Measurements from ENCODE around the gene LHX4. TPM values are rescaled to one million over a fixed set of nuclear protein-coding genes. Genes with fewer than 3 reads are reported as not detected.

The LHX4 gene
- total and polyA plus RNA-seq, 9 of the 15 experiments (the other 6 are each of a cell fraction or from before 2014, with no cell fraction given), result 0.01 to 0.11 (median 0.07) TPM; not detected in 5

GRCh38 chr1:180213401-180214170 is 16.5 kb upstream of the LHX4 start (continued):
- TF ChIP-seq, protein P1, sequence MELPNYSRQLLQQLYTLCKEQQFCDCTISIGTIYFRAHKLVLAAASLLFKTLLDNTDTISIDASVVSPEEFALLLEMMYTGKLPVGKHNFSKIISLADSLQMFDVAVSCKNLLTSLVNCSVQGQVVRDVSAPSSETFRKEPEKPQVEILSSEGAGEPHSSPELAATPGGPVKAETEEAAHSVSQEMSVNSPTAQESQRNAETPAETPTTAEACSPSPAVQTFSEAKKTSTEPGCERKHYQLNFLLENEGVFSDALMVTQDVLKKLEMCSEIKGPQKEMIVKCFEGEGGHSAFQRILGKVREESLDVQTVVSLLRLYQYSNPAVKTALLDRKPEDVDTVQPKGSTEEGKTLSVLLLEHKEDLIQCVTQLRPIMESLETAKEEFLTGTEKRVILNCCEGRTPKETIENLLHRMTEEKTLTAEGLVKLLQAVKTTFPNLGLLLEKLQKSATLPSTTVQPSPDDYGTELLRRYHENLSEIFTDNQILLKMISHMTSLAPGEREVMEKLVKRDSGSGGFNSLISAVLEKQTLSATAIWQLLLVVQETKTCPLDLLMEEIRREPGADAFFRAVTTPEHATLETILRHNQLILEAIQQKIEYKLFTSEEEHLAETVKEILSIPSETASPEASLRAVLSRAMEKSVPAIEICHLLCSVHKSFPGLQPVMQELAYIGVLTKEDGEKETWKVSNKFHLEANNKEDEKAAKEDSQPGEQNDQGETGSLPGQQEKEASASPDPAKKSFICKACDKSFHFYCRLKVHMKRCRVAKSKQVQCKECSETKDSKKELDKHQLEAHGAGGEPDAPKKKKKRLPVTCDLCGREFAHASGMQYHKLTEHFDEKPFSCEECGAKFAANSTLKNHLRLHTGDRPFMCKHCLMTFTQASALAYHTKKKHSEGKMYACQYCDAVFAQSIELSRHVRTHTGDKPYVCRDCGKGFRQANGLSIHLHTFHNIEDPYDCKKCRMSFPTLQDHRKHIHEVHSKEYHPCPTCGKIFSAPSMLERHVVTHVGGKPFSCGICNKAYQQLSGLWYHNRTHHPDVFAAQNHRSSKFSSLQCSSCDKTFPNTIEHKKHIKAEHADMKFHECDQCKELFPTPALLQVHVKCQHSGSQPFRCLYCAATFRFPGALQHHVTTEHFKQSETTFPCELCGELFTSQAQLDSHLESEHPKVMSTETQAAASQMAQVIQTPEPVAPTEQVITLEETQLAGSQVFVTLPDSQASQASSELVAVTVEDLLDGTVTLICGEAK (IDR thresholded peaks at IDR 0.05), result no peak
- TF ChIP-seq, protein P1 (CRISPR knock-in tag; IDR thresholded peaks at IDR 0.05), result no peak
- TF ChIP-seq TFAM (CRISPR knock-in tag; conservative IDR thresholded peaks at IDR 0.05) (no peak), ZNF280A (IDR thresholded peaks at IDR 0.05; ENCODE audit: low read depth, partially characterized antibody) (no peak), SMAD3 (CRISPR knock-in tag; conservative IDR thresholded peaks at IDR 0.05) (no peak), ILK (tag; IDR thresholded peaks at IDR 0.05; ENCODE audit: borderline replicate concordance, low read depth) (no peak), NFYB (IDR thresholded peaks at IDR 0.05; ENCODE audit: extremely low read depth, insufficient read length) (peak; percentile 95), MAFK (IDR thresholded peaks at IDR 0.05; ENCODE audit: low read length) (no peak), NCOA4 (IDR thresholded peaks at IDR 0.05; ENCODE audit: partially characterized antibody) (no peak), KLF1 (tag; IDR thresholded peaks at IDR 0.05) (no peak), ESRRA (IDR thresholded peaks at IDR 0.05; ENCODE audit: borderline replicate concordance, low read depth) (no peak), NFE2 (IDR thresholded peaks at IDR 0.05; ENCODE audit: low read depth) (no peak), GTF2F1 (IDR thresholded peaks at IDR 0.05; ENCODE audit: low read depth, low read length) (no peak), ZNF561 (CRISPR knock-in tag; conservative IDR thresholded peaks at IDR 0.05) (no peak)
- TF ChIP-seq, protein P2, sequence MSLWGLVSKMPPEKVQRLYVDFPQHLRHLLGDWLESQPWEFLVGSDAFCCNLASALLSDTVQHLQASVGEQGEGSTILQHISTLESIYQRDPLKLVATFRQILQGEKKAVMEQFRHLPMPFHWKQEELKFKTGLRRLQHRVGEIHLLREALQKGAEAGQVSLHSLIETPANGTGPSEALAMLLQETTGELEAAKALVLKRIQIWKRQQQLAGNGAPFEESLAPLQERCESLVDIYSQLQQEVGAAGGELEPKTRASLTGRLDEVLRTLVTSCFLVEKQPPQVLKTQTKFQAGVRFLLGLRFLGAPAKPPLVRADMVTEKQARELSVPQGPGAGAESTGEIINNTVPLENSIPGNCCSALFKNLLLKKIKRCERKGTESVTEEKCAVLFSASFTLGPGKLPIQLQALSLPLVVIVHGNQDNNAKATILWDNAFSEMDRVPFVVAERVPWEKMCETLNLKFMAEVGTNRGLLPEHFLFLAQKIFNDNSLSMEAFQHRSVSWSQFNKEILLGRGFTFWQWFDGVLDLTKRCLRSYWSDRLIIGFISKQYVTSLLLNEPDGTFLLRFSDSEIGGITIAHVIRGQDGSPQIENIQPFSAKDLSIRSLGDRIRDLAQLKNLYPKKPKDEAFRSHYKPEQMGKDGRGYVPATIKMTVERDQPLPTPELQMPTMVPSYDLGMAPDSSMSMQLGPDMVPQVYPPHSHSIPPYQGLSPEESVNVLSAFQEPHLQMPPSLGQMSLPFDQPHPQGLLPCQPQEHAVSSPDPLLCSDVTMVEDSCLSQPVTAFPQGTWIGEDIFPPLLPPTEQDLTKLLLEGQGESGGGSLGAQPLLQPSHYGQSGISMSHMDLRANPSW (CRISPR knock-in tag; IDR thresholded peaks at IDR 0.05), result peak; percentile 77; the same call in 1 of the 2 replicates

All from K562 (cell line).